Liver (tissue), 9 donors: ENCODE results near the gene C1R. TPM values are rescaled to one million over a fixed set of nuclear protein-coding genes. Genes with fewer than 3 reads are reported as not detected.

Source experiments
- DNase-seq: peaks from one replicate; pipeline ENCODE4 v3.0.0-alpha.2; 2017; ENCODE audit warnings: low spot score
- H3K27ac ChIP-seq, 2 donors: one replicate each; pipeline ENCODE4 v1.7.0; 2013; ENCODE audit warnings: inconsistent platforms in 2 of 2, low read length in 2 of 2, control low read depth in 1 of 2, low read depth in 1 of 2, mild to moderate bottlenecking in 1 of 2
- H3K27me3 ChIP-seq, 4 donors: one replicate each; pipeline versions ENCODE4 v1.6.1 to v1.7.0; 2013; ENCODE audit warnings: low read length in 3 of 4, inconsistent platforms in 1 of 4, mild to moderate bottlenecking in 1 of 4, moderate library complexity in 1 of 4; ENCODE audit not compliant: control insufficient read depth in 4 of 4, insufficient read depth in 4 of 4
- H3K36me3 ChIP-seq, 4 donors: one replicate each; pipeline versions ENCODE4 v1.6.1 to v1.7.0; 2013; ENCODE audit warnings: low read length in 3 of 4, mild to moderate bottlenecking in 3 of 4, low read depth in 1 of 4, moderate library complexity in 1 of 4; ENCODE audit not compliant: control insufficient read depth in 4 of 4, insufficient read depth in 3 of 4
- H3K4me1 ChIP-seq, 4 donors: one replicate each; pipeline versions ENCODE4 v1.6.1 to v1.7.0; 2013; ENCODE audit warnings: low read length in 3 of 4, mild to moderate bottlenecking in 3 of 4, moderate library complexity in 1 of 4; ENCODE audit not compliant: control insufficient read depth in 4 of 4, insufficient read depth in 4 of 4
- H3K4me3 ChIP-seq, 3 donors: one replicate each; pipeline versions ENCODE4 v1.6.1 to v1.7.0; 2013; ENCODE audit warnings: low read length in 3 of 3, control low read depth in 1 of 3, low read depth in 1 of 3, mild to moderate bottlenecking in 1 of 3
- H3K9ac ChIP-seq, 2 donors: one replicate each; pipeline ENCODE4 v1.7.0; 2013; ENCODE audit warnings: low read length in 2 of 2, mild to moderate bottlenecking in 2 of 2, moderate library complexity in 2 of 2, control low read depth in 1 of 2, low read depth in 1 of 2
- H3K9me3 ChIP-seq, 4 donors: one replicate each; pipeline versions ENCODE4 v1.6.1 to v1.7.0; 2013; ENCODE audit warnings: low read length in 3 of 4; ENCODE audit not compliant: control insufficient read depth in 4 of 4
- ATF3 ChIP-seq: IDR thresholded peaks from 2 replicates; pipeline ENCODE4 v1.6.1; 2016; ENCODE audit warnings: antibody characterized with exemption
- EGR1 ChIP-seq, 2 donors: IDR thresholded peaks; 2 replicates each; pipeline ENCODE4 v1.6.1; 2016 to 2018; ENCODE audit warnings: antibody characterized with exemption in 2 of 2, low read depth in 2 of 2
- FOXA1 ChIP-seq: IDR thresholded peaks from 2 replicates; pipeline ENCODE4 v1.6.1; 2016; ENCODE audit warnings: antibody characterized with exemption
- FOXA2 ChIP-seq: IDR thresholded peaks from 2 replicates; pipeline ENCODE4 v1.6.1; 2016; ENCODE audit warnings: antibody characterized with exemption
- GABPA ChIP-seq, 2 donors: IDR thresholded peaks in 1 of 2; conservative IDR thresholded peaks in 1 of 2; 2 replicates each; pipeline ENCODE4 v1.6.1; 2016; ENCODE audit warnings: antibody characterized with exemption in 2 of 2, mild to moderate bottlenecking in 1 of 2, moderate library complexity in 1 of 2
- HNF4A ChIP-seq, 2 donors: conservative IDR thresholded peaks; 2 replicates each; pipeline ENCODE4 v1.6.1; 2016; ENCODE audit warnings: antibody characterized with exemption in 2 of 2, mild to moderate bottlenecking in 2 of 2
- HNF4G ChIP-seq: IDR thresholded peaks from 2 replicates; pipeline ENCODE4 v1.6.1; 2016; ENCODE audit warnings: antibody characterized with exemption
- JUND ChIP-seq, 2 donors: IDR thresholded peaks; 2 replicates each; pipeline ENCODE4 v1.6.1; 2016; ENCODE audit warnings: antibody characterized with exemption in 2 of 2
- NR2F2 ChIP-seq: IDR thresholded peaks from 2 replicates; pipeline ENCODE4 v1.6.1; 2016; ENCODE audit warnings: antibody characterized with exemption
- RAD21 ChIP-seq, 2 donors: IDR thresholded peaks; 2 replicates each; pipeline ENCODE4 v1.6.1; 2016; ENCODE audit warnings: antibody characterized with exemption in 2 of 2, mild to moderate bottlenecking in 2 of 2
- REST ChIP-seq: IDR thresholded peaks from 2 replicates; pipeline ENCODE4 v1.6.1; 2016; ENCODE audit warnings: antibody characterized with exemption, mild to moderate bottlenecking
- RXRA ChIP-seq, 2 donors: IDR thresholded peaks; 2 replicates each; pipeline ENCODE4 v1.6.1; 2017 to 2018; ENCODE audit warnings: antibody characterized with exemption in 2 of 2, mild to moderate bottlenecking in 1 of 2
- SP1 ChIP-seq: IDR thresholded peaks from 2 replicates; pipeline ENCODE4 v1.6.1; 2018; ENCODE audit warnings: antibody characterized with exemption, mild to moderate bottlenecking
- TAF1 ChIP-seq: conservative IDR thresholded peaks from 2 replicates; pipeline ENCODE4 v1.6.1; 2016; ENCODE audit warnings: antibody characterized with exemption, mild to moderate bottlenecking
- YY1 ChIP-seq: IDR thresholded peaks from 2 replicates; pipeline ENCODE4 v1.6.1; 2016; ENCODE audit warnings: antibody characterized with exemption, mild to moderate bottlenecking
- ZBTB33 ChIP-seq: IDR thresholded peaks from 2 replicates; pipeline ENCODE4 v1.6.1; 2016; ENCODE audit warnings: antibody characterized with exemption
- WGBS: extraction: QIAGEN DNeasy Blood & Tissue Kit; methylation state at CpG from one replicate; pipeline ENCODE4 v1.1.7; 2013; 5-methylcytosine and 5-hydroxymethylcytosine counted together
- polyA plus RNA-seq, 2 donors: library from polyadenylated mRNA; stranded (reverse) in 1 of 2; unstranded in 1 of 2; fragments of 200-250 nt in 1 of 2; fragments of >200 nt in 1 of 2; fragmentation: Nextera tagmentation in 1 of 2; extraction: Ambion mirVana in 1 of 2; gene quantifications; one replicate each; pipeline versions ENCODE4 v1.2.1 to v1.2.3, GENCODE V29; 2013 to 2015
- total RNA-seq, 2 donors: library from RNA; depleted of rRNA; stranded (reverse); fragments of >200 nt; gene quantifications; one replicate each; pipeline ENCODE4 v1.2.3, GENCODE V29; 2014
- TF ChIP-seq, protein P1 (sequence below): IDR thresholded peaks from 2 replicates; pipeline ENCODE4 v1.6.1; 2016; ENCODE audit warnings: antibody characterized with exemption
- TF ChIP-seq, protein P2 (sequence below): fragments of 150-350 bp; IDR thresholded peaks from 2 replicates; pipeline ENCODE4 v1.5.1; 2017; ENCODE audit warnings: improper control_type of control experiment, low read depth, low read length; ENCODE audit not compliant: missing input control
- donor health status: healthy.
- donor health status: healthy.
- donor health status: healthy.
- donor health status: healthy.
- donor health status: healthy.

The C1R gene
- total and polyA plus RNA-seq, 4 donors: 211 to 1,822 (median 1,153) TPM

- WGBS: 97% methylated on average over 7 of the region's 7 CpGs
- DNase-seq: no peak
- no peak overlapping the region for H3K4me3 ChIP-seq
- TF ChIP-seq EGR1 (IDR thresholded peaks at IDR 0.05; ENCODE audit: low read depth in 2 of 2): no peak
- TF ChIP-seq FOXA1: no peak
- no peak for TF ChIP-seq YY1
- TF ChIP-seq JUND (IDR thresholded peaks at IDR 0.05): no peak
- no peak for TF ChIP-seq RXRA (IDR thresholded peaks at IDR 0.05)
- TF ChIP-seq HNF4G: no peak
- TF ChIP-seq ZBTB33: no peak
- no peak for TF ChIP-seq FOXA2
- TF ChIP-seq RAD21 (IDR thresholded peaks at IDR 0.05): no peak
- TF ChIP-seq SP1: no peak
- no peak for TF ChIP-seq REST
- no peak for TF ChIP-seq HNF4A (conservative IDR thresholded peaks at IDR 0.05)
- no peak for TF ChIP-seq ATF3
- no peak for TF ChIP-seq GABPA (IDR thresholded peaks at IDR 0.05 in 1 of 2, conservative IDR thresholded peaks at IDR 0.05 in 1 of 2)
- TF ChIP-seq TAF1: no peak
- no peak for TF ChIP-seq NR2F2
- TF ChIP-seq, protein P1, sequence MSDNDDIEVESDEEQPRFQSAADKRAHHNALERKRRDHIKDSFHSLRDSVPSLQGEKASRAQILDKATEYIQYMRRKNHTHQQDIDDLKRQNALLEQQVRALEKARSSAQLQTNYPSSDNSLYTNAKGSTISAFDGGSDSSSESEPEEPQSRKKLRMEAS: no peak
- TF ChIP-seq, protein P2, sequence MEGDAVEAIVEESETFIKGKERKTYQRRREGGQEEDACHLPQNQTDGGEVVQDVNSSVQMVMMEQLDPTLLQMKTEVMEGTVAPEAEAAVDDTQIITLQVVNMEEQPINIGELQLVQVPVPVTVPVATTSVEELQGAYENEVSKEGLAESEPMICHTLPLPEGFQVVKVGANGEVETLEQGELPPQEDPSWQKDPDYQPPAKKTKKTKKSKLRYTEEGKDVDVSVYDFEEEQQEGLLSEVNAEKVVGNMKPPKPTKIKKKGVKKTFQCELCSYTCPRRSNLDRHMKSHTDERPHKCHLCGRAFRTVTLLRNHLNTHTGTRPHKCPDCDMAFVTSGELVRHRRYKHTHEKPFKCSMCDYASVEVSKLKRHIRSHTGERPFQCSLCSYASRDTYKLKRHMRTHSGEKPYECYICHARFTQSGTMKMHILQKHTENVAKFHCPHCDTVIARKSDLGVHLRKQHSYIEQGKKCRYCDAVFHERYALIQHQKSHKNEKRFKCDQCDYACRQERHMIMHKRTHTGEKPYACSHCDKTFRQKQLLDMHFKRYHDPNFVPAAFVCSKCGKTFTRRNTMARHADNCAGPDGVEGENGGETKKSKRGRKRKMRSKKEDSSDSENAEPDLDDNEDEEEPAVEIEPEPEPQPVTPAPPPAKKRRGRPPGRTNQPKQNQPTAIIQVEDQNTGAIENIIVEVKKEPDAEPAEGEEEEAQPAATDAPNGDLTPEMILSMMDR: no peak
- H3K9me3 ChIP-seq: no peaks in the 10 kb centered on the region
- peaks cover 3 to 20% (median 11%) of the 10 kb centered on the region in 4 donors for H3K4me1 ChIP-seq
- H3K36me3 ChIP-seq: peaks cover 8 to 58% (median 20%) of the 10 kb centered on the region in 4 donors
- H3K27ac ChIP-seq: no peak overlapping the region
- H3K27me3 ChIP-seq: no peaks in the 10 kb centered on the region
- no peak overlapping the region for H3K9ac ChIP-seq
These were observed 49.2 kb upstream of the C1R start for GRCh38 chr12:7141351-7142005.
